HEK293 (cell line): Measurements from ENCODE around the gene SFXN1.
A peak's percentile ranks its signal among the peaks of the same experiment; 100 is the strongest.

ENCODE experiments used
- AEBP2 ChIP-seq: fragments of 450-650 bp; formaldehyde crosslinking; IDR thresholded peaks from 2 replicates; pipeline ENCODE4 v1.5.1; 2016; ENCODE audit warnings: missing biosample characterization, missing genetic modification characterization, borderline replicate concordance
- EGR2 ChIP-seq: fragments of 450-650 bp; formaldehyde crosslinking; IDR thresholded peaks from 2 replicates; pipeline ENCODE4 v1.5.1; 2016; ENCODE audit warnings: low read depth, missing biosample characterization, missing genetic modification characterization
- GFI1B ChIP-seq: fragments of 450-650 bp; formaldehyde crosslinking; IDR thresholded peaks from 2 replicates; pipeline ENCODE4 v1.5.1; 2016; ENCODE audit warnings: missing biosample characterization, missing genetic modification characterization
- GLI2 ChIP-seq: fragments of 450-650 bp; formaldehyde crosslinking; IDR thresholded peaks from 2 replicates; pipeline ENCODE4; 2017; ENCODE audit warnings: missing biosample characterization, missing genetic modification characterization, low read depth, borderline replicate concordance
- HOXC10 ChIP-seq: sonication (generic); formaldehyde crosslinking; IDR thresholded peaks from 2 replicates; pipeline ENCODE4 v1.8.1; 2023; ENCODE audit warnings: mild to moderate bottlenecking, missing genetic modification reagents
- KLF1 ChIP-seq: fragments of 450-650 bp; formaldehyde crosslinking; IDR thresholded peaks from 2 replicates; pipeline ENCODE4 v1.5.1; 2016; ENCODE audit warnings: missing biosample characterization, missing genetic modification characterization
- KLF8 ChIP-seq: fragments of 450-650 bp; formaldehyde crosslinking; IDR thresholded peaks from 2 replicates; pipeline ENCODE4 v1.5.1; 2016; ENCODE audit warnings: missing biosample characterization, missing genetic modification characterization
- PRDM2 ChIP-seq: fragments of 450-650 bp; formaldehyde crosslinking; IDR thresholded peaks from 2 replicates; pipeline ENCODE4 v1.5.1; 2016; ENCODE audit warnings: missing biosample characterization, missing genetic modification characterization, borderline replicate concordance
- SCRT1 ChIP-seq: fragments of 450-650 bp; formaldehyde crosslinking; IDR thresholded peaks from 2 replicates; pipeline ENCODE4 v1.5.1; 2016; ENCODE audit warnings: missing biosample characterization, missing genetic modification characterization, borderline replicate concordance
- SCRT2 ChIP-seq: fragments of 450-650 bp; formaldehyde crosslinking; IDR thresholded peaks from 2 replicates; pipeline ENCODE4 v1.5.1; 2016; ENCODE audit warnings: missing biosample characterization, missing genetic modification characterization
- SETDB1 ChIP-seq: IDR thresholded peaks from one replicate; pipeline ENCODE4 v1.6.1; 2017; ENCODE audit warnings: mild to moderate bottlenecking, low read length, moderate library complexity, mixed read lengths; ENCODE audit not compliant: insufficient read length
- ZBTB1 ChIP-seq: fragments of 450-650 bp; formaldehyde crosslinking; IDR thresholded peaks from 2 replicates; pipeline ENCODE4 v1.5.1; 2016; ENCODE audit warnings: missing biosample characterization, missing genetic modification characterization
- ZBTB48 ChIP-seq: fragments of 450-650 bp; formaldehyde crosslinking; IDR thresholded peaks from 2 replicates; pipeline ENCODE4 v1.5.1; 2016; ENCODE audit warnings: missing biosample characterization, missing genetic modification characterization
- ZNF16 ChIP-seq: fragments of 450-650 bp; formaldehyde crosslinking; IDR thresholded peaks from 2 replicates; pipeline ENCODE4 v1.5.1; 2016; ENCODE audit warnings: low read depth, missing biosample characterization, missing genetic modification characterization
- ZNF174 ChIP-seq: fragments of 450-650 bp; formaldehyde crosslinking; IDR thresholded peaks from 2 replicates; pipeline ENCODE4 v1.5.0; 2017; ENCODE audit warnings: missing biosample characterization, mild to moderate bottlenecking, missing genetic modification characterization
- ZNF18 ChIP-seq: fragments of 450-650 bp; formaldehyde crosslinking; IDR thresholded peaks from 2 replicates; pipeline ENCODE4 v1.5.1; 2016; ENCODE audit warnings: missing biosample characterization, missing genetic modification characterization
- ZNF354C ChIP-seq: fragments of 450-650 bp; formaldehyde crosslinking; IDR thresholded peaks from 2 replicates; pipeline ENCODE4 v1.5.1; 2016; ENCODE audit warnings: missing biosample characterization, missing genetic modification characterization, low read depth, borderline replicate concordance
- ZNF48 ChIP-seq: fragments of 450-650 bp; formaldehyde crosslinking; IDR thresholded peaks from 2 replicates; pipeline ENCODE4 v1.5.1; 2016; ENCODE audit warnings: missing biosample characterization, missing genetic modification characterization
- ZNF488 ChIP-seq: fragments of 450-650 bp; formaldehyde crosslinking; IDR thresholded peaks from 2 replicates; pipeline ENCODE4 v1.5.1; 2016; ENCODE audit warnings: missing biosample characterization, missing genetic modification characterization
- ZNF501 ChIP-seq: fragments of 450-650 bp; formaldehyde crosslinking; IDR thresholded peaks from 2 replicates; pipeline ENCODE4 v1.5.1; 2016; ENCODE audit warnings: missing biosample characterization, missing genetic modification characterization
- ZNF510 ChIP-seq: fragments of 450-650 bp; formaldehyde crosslinking; IDR thresholded peaks from 2 replicates; pipeline ENCODE4 v1.5.1; 2018; ENCODE audit warnings: mild to moderate bottlenecking, missing genetic modification characterization, missing biosample characterization; ENCODE audit not compliant: insufficient replicate concordance
- ZNF514 ChIP-seq: fragments of 450-650 bp; formaldehyde crosslinking; IDR thresholded peaks from 2 replicates; pipeline ENCODE4 v1.5.1; 2016; ENCODE audit warnings: missing biosample characterization, missing genetic modification characterization
- ZNF548 ChIP-seq: fragments of 450-650 bp; formaldehyde crosslinking; IDR thresholded peaks from 2 replicates; pipeline ENCODE4 v1.5.1; 2016; ENCODE audit warnings: missing biosample characterization, missing genetic modification characterization
- ZNF561 ChIP-seq: fragments of 450-650 bp; IDR thresholded peaks from 2 replicates; pipeline ENCODE4 v1.5.1; 2018; ENCODE audit warnings: missing biosample characterization, missing genetic modification characterization, borderline replicate concordance
- ZNF658 ChIP-seq: fragments of 450-650 bp; formaldehyde crosslinking; IDR thresholded peaks from 2 replicates; pipeline ENCODE4; 2016; ENCODE audit warnings: missing biosample characterization, missing genetic modification characterization
- ZNF776 ChIP-seq: fragments of 450-650 bp; formaldehyde crosslinking; IDR thresholded peaks from 2 replicates; pipeline ENCODE4 v1.5.0; 2017; ENCODE audit warnings: missing biosample characterization, missing genetic modification characterization, borderline replicate concordance
- ZNF843 ChIP-seq: fragments of 450-650 bp; formaldehyde crosslinking; IDR thresholded peaks from 2 replicates; pipeline ENCODE4 v1.5.1; 2016; ENCODE audit warnings: missing biosample characterization, missing genetic modification characterization
- ZSCAN16 ChIP-seq: fragments of 450-650 bp; formaldehyde crosslinking; IDR thresholded peaks from 2 replicates; pipeline ENCODE4 v1.5.1; 2016; ENCODE audit warnings: missing biosample characterization, missing genetic modification characterization
- ZSCAN18 ChIP-seq: fragments of 450-650 bp; formaldehyde crosslinking; IDR thresholded peaks from 2 replicates; pipeline ENCODE4 v1.5.1; 2016; ENCODE audit warnings: missing biosample characterization, missing genetic modification characterization

The SFXN1 gene

GRCh38 chr5:175558801-175559480, 80.6 kb downstream of the SFXN1 start (continued):
- TF ChIP-seq EGR2 (no peak), ZNF514 (tag by site-specific recombination) (0 out of 2 replicates have a peak, but pooled peaks have one; percentile 45), ZNF488 (tag by site-specific recombination) (no peak), SCRT1 (tag by site-specific recombination) (no peak), ZSCAN16 (tag by site-specific recombination) (no peak), ZNF776 (tag by site-specific recombination) (no peak), GLI2 (tag by site-specific recombination) (peak; percentile 62; the same call in 1 of the 2 replicates), ZNF354C (0 out of 2 replicates have a peak, but pooled peaks have one; percentile 46), ZNF510 (tag by site-specific recombination) (peak; percentile 92), ZNF561 (no peak), ZNF174 (tag by site-specific recombination) (no peak), KLF1 (tag by site-specific recombination) (no peak), ZNF501 (tag by site-specific recombination) (0 out of 2 replicates have a peak, but pooled peaks have one; percentile 80), ZNF843 (tag by site-specific recombination) (no peak), SETDB1 (no peak), PRDM2 (tag by site-specific recombination) (no peak), AEBP2 (tag by site-specific recombination) (peak; percentile 90; the same call in 1 of the 2 replicates), ZNF658 (no peak), ZNF18 (tag by site-specific recombination) (peak; percentile 43; the same call in 1 of the 2 replicates), HOXC10 (no peak), ZNF548 (tag by site-specific recombination) (no peak), SCRT2 (tag by site-specific recombination) (no peak), ZBTB48 (tag by site-specific recombination) (no peak), GFI1B (tag by site-specific recombination) (peak; percentile 31; the same call in 1 of the 2 replicates), ZSCAN18 (tag by site-specific recombination) (no peak), ZBTB1 (tag by site-specific recombination) (0 out of 2 replicates have a peak, but pooled peaks have one; percentile 35), ZNF16 (tag by site-specific recombination) (no peak), ZNF48 (no peak), KLF8 (no peak)
